ENCODE data around the gene TMEM30B. TPM values are rescaled to one million over a fixed set of nuclear protein-coding genes. Genes with fewer than 3 reads are reported as not detected.
A peak's percentile ranks its signal among the peaks of the same experiment; 100 is the strongest.

Gene TMEM30B
- total RNA-seq, 1 donor from 2014 or later = 0.36 TPM

GRCh38 chr14:61253064-61253738, 27.9 kb downstream of the TMEM30B start:
- Mint-ChIP-seq H3K4me1 (ENCODE audit: low read depth, unreplicated experiment) (no peaks in the 10 kb centered on the region), H3K9me3 (ENCODE audit: unreplicated experiment) (peaks cover 2% of the 10 kb centered on the region), H3K27ac (ENCODE audit: unreplicated experiment) (no peak overlapping the region), H3K27me3 (ENCODE audit: low read depth, unreplicated experiment) (no peaks in the 10 kb centered on the region), H3K4me3 (ENCODE audit: unreplicated experiment) (no peak overlapping the region), H3K36me3 (ENCODE audit: low read depth, unreplicated experiment) (no peaks in the 10 kb centered on the region)
- TF ChIP-seq EZH2 (IDR thresholded peaks at IDR 0.05; ENCODE audit: insufficient read depth, low read length) (no peak), CTCF (IDR thresholded peaks at IDR 0.05; ENCODE audit: insufficient read depth, low read depth, low read length) (no peak)
- Histone ChIP-seq H3K4me2 (ENCODE audit: low read length) (peak overlapping the region; percentile 3), H3K79me2 (ENCODE audit: insufficient read depth, low read length) (no peaks in the 10 kb centered on the region), H3K4me1 (ENCODE audit: insufficient read depth, low read length) (peaks cover 19% of the 10 kb centered on the region), H3K27ac (ENCODE audit: low read depth, low read length) (no peak overlapping the region), H4K20me1 (ENCODE audit: insufficient read depth, low read length) (no peaks in the 10 kb centered on the region), H3K36me3 (ENCODE audit: insufficient read depth, low read length) (no peaks in the 10 kb centered on the region), H2AFZ (ENCODE audit: low read depth, low read length) (peak overlapping the region; percentile 28), H3K4me3 (ENCODE audit: insufficient read depth, low read depth, low read length) (no peak overlapping the region), H3K9ac (ENCODE audit: low read length) (peak overlapping the region; percentile 39), H3K27me3 (ENCODE audit: insufficient read depth, low read length) (no peaks in the 10 kb centered on the region), H3K9me3 (ENCODE audit: insufficient read depth, low read depth, low read length) (no peaks in the 10 kb centered on the region)
- FAIRE-seq (no peak), DNase-seq (ENCODE audit: low read depth) (no peak)

GRCh38 chr14:61252369-61253063, 28.6 kb downstream of the TMEM30B start:
- Histone ChIP-seq H4K20me1 (ENCODE audit: insufficient read depth, low read length) (no peaks in the 10 kb centered on the region), H3K79me2 (ENCODE audit: insufficient read depth, low read length) (no peaks in the 10 kb centered on the region), H3K36me3 (ENCODE audit: insufficient read depth, low read length) (no peaks in the 10 kb centered on the region), H3K4me1 (ENCODE audit: insufficient read depth, low read length) (peaks cover 22% of the 10 kb centered on the region), H3K9me3 (ENCODE audit: insufficient read depth, low read depth, low read length) (no peaks in the 10 kb centered on the region), H3K4me3 (ENCODE audit: insufficient read depth, low read depth, low read length) (peak overlapping the region; percentile 14), H2AFZ (ENCODE audit: low read depth, low read length) (peak overlapping the region; percentile 59), H3K9ac (ENCODE audit: low read length) (peak overlapping the region; percentile 55), H3K27me3 (ENCODE audit: insufficient read depth, low read length) (no peaks in the 10 kb centered on the region), H3K27ac (ENCODE audit: low read depth, low read length) (peak overlapping the region; percentile 77), H3K4me2 (ENCODE audit: low read length) (peak overlapping the region; percentile 47)
- peak; percentile 96 for DNase-seq (ENCODE audit: low read depth)
- TF ChIP-seq EZH2 (IDR thresholded peaks at IDR 0.05; ENCODE audit: insufficient read depth, low read length) = no peak
- peak; percentile 98 for TF ChIP-seq CTCF (IDR thresholded peaks at IDR 0.05; ENCODE audit: insufficient read depth, low read depth, low read length)
- Mint-ChIP-seq H3K36me3 (ENCODE audit: low read depth, unreplicated experiment) (no peaks in the 10 kb centered on the region), H3K4me3 (ENCODE audit: unreplicated experiment) (no peak overlapping the region), H3K4me1 (ENCODE audit: low read depth, unreplicated experiment) (peaks cover 6% of the 10 kb centered on the region), H3K27me3 (ENCODE audit: low read depth, unreplicated experiment) (no peaks in the 10 kb centered on the region), H3K9me3 (ENCODE audit: unreplicated experiment) (peaks cover 2% of the 10 kb centered on the region), H3K27ac (ENCODE audit: unreplicated experiment) (peak overlapping the region; percentile 54)
- FAIRE-seq = peak; percentile 91

- TF ChIP-seq CTCF (IDR thresholded peaks at IDR 0.05; ENCODE audit: insufficient read depth, low read depth, low read length) (no peak), EZH2 (IDR thresholded peaks at IDR 0.05; ENCODE audit: insufficient read depth, low read length) (no peak)
- Histone ChIP-seq H3K9ac (ENCODE audit: low read length) (no peak overlapping the region), H3K79me2 (ENCODE audit: insufficient read depth, low read length) (no peaks in the 10 kb centered on the region), H3K4me2 (ENCODE audit: low read length) (no peak overlapping the region), H3K4me1 (ENCODE audit: insufficient read depth, low read length) (peaks cover 22% of the 10 kb centered on the region), H4K20me1 (ENCODE audit: insufficient read depth, low read length) (no peaks in the 10 kb centered on the region), H3K4me3 (ENCODE audit: insufficient read depth, low read depth, low read length) (no peak overlapping the region), H3K36me3 (ENCODE audit: insufficient read depth, low read length) (no peaks in the 10 kb centered on the region), H2AFZ (ENCODE audit: low read depth, low read length) (no peak overlapping the region), H3K9me3 (ENCODE audit: insufficient read depth, low read depth, low read length) (no peaks in the 10 kb centered on the region), H3K27ac (ENCODE audit: low read depth, low read length) (no peak overlapping the region), H3K27me3 (ENCODE audit: insufficient read depth, low read length) (no peaks in the 10 kb centered on the region)
- H3K27ac Mint-ChIP-seq (ENCODE audit: unreplicated experiment) = no peak overlapping the region
- no peak overlapping the region for H3K4me3 Mint-ChIP-seq (ENCODE audit: unreplicated experiment)
- H3K36me3 Mint-ChIP-seq (ENCODE audit: low read depth, unreplicated experiment) = no peaks in the 10 kb centered on the region
- no peak for DNase-seq (ENCODE audit: low read depth)
- no peak for FAIRE-seq
- H3K4me1 Mint-ChIP-seq (ENCODE audit: low read depth, unreplicated experiment) = peaks cover 6% of the 10 kb centered on the region
- peaks cover 5% of the 10 kb centered on the region for H3K9me3 Mint-ChIP-seq (ENCODE audit: unreplicated experiment)
- peaks cover 3% of the 10 kb centered on the region for H3K27me3 Mint-ChIP-seq (ENCODE audit: low read depth, unreplicated experiment)
Measured at GRCh38 chr14:61250063-61250462, 31.1 kb downstream of the TMEM30B start.
